Ramos (cell line): ENCODE results near the gene EVL.

ENCODE experiments used
- in situ Hi-C: fragments of 300-500 bp; cut with MboI; formaldehyde crosslinking; loops from one replicate; pipeline ENCODE4 v1.14.3; 2022; ENCODE audit warnings: low sequenced_read_pairs; ENCODE audit not compliant: unreplicated experiment

Gene EVL

GRCh38 chr14:100188392-100189030 lies 123.3 kb downstream of the EVL start:
- in situ Hi-C loops = loop anchor here (25.0 kb wide), 1 partner anchor 201 kb away; no protein-coding TSS in a partner anchor

- in situ Hi-C loops = loop anchor here (25.0 kb wide), 1 partner anchor 203 kb away; no protein-coding TSS in a partner anchor
These were observed 124.9 kb downstream of the EVL start for GRCh38 chr14:100190126-100190525.

- in situ Hi-C loops = loop anchor here (25.0 kb wide), 1 partner anchor 204 kb away; no protein-coding TSS in a partner anchor
These were observed 126.5 kb downstream of the EVL start for GRCh38 chr14:100191584-100192249.

- in situ Hi-C loops = loop anchor here (25.0 kb wide), 1 partner anchor 205 kb away; no protein-coding TSS in a partner anchor
These were observed 127.0 kb downstream of the EVL start for GRCh38 chr14:100192250-100192671.

- in situ Hi-C loops = loop anchor here (25.0 kb wide), 1 partner anchor 206 kb away; no protein-coding TSS in a partner anchor
These were observed 127.6 kb downstream of the EVL start for GRCh38 chr14:100192672-100193416.
